Stimulated activated naive CD8-positive, alpha-beta T cell treated with anti-CD3 and anti-CD28 coated beads, Interleukin-15, Interleukin-2, amounts not matched to agents 100 U/mL and 50 U/mL, for 24 hours (primary cell): ENCODE data around the gene CHST14.

Source experiments
- ATAC-seq: fragments of 150-1000 bp; cut with Tn5 transposase; one replicate; pipeline ENCODE4 v1.10.0; 2021
- DNase-seq: peaks from one replicate; pipeline ENCODE4 v3.0.0; 2021

CHST14 gene

DNA sequence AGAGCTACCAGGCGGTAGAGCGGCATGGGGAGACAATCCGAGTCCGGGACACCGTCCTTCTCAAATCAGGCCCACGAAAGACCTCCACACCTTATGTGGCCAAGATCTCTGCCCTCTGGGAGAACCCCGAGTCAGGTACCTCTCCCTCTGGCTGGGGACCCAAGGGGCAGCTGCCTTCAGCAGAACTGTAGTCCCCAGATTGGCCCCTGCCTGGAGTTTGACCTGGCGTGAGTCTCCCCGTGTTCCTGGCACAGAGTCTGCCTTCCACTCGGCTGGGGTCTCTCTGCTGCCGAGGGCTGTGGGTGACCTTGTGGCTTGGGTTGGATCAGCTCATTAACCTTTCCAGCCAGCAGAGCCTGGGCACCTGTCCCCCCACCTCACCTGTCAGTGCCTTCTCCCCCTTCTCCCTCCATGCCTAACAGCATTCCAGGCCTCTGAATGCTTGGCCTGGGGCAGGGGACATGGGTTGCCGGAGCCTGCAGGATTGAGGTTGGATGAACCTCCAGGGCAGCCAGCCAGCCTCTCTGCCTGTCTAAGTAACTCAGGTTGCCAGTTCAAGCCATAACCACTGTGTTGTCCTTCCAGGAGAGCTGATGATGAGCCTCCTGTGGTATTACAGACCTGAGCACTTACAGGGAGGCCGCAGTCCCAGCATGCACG, 6.8 kb upstream of the CHST14 start:
- no peak for ATAC-seq
- no peak for DNase-seq

DNA sequence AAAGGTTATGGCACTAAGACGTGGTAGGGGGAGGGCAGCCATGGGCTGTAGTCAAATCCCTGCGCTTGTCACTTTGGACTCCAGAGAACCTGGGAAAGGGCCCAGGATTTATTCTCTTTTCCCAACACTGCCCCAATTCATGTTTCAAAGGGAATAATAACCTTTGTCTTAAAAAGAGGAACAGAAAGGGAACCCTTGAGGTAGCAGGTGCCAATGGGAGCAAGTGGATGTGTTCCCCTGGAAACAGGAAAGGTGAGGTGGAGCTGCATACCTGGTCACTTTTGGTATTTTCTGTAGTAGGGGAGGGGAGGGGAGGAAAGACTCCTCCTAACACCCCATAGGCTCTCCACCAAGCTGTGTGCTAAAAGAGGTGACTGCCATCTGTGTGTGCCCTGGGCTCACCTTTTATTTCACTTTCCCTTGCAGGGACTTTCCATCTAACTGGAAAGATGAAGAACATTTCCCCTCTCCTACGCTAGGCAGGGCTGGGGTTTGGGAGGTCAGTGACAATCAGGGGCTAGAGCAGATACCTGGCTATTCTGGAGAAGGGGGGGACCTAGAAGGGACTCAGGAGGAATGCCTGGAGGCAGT, 6.1 kb upstream of the CHST14 start:
- peak; percentile 7 for ATAC-seq

DNA sequence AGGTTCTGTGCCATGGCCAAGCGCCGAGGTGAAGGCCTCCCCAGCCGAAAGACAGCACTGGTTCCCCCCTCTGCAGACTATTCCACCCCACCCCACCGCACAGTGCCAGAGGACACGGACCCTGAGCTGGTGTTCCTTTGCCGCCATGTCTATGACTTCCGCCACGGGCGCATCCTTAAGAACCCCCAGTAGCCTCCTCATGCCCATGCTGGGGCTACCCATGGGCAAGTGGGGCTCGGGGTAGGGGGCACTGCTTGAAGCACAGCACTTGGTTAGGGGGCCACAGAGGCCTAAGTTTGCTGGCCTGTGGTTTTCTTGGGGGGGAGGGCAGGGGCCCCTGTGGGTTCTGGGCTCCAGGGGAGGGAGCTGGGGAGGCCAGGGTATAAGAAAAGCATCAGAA, 4.8 kb upstream of the CHST14 start:
- DNase-seq (no peak), ATAC-seq (no peak)

More for the DNA sequence above, 6.1 kb upstream of the CHST14 start:
- no peak for DNase-seq

DNA sequence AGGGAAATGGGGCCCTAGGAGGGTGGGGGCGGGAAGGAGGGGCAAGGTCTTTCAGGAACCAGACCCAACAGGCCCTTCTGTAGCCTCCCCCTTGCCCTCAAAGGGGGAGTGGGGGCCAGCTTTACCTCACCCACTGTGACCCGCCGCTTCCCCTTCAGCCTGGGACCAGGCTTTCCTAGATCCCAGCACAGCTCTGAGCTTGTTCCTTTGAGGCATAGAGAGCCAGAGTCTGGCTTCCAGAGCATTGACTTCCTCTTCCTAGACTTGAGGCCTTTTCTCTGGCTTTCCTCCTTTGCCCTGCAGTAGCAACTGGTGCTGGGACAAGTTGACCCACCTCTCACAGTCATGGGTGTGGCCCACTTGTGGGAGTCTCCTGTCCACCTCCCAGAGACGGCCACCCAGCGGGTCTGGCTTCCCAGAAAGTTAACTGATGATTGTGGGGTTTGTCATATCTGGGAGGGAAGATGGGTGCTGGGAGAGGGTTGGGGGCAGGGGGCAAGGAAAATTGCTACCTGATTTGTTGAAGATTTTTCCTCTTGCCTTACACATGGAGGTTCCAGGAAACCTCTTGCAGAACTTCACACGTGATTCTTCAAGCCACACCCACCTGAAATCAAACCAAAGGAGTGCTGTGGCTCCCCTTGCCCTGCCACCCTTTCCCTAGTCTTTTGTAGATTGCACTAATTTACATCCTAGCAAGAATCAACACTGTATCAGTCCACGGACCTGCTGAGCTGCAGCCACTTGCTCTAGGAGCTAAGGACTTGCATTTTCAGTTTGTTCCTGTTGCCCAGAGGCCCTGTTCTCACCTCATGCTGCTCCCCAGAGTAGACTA, 4.1 kb upstream of the CHST14 start:
- ATAC-seq (no peak), DNase-seq (no peak)

DNA sequence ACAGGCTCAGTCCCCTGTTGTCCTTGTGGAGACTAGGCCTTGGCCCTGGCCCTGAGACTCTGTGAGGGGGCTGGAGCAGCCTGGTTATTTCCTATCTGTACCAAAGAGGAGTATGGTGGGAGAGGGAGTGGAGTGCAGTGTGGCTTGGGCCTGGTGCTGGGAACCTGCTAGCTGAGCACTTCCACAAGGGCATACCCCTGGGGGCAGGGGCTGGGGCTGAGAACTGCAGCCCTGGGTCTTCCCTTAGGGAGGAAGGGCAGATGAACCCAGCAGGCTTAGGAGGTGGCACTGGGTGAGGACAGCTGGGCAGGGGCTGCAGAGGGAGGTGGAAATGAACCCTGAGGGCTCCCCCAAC, 3.5 kb upstream of the CHST14 start:
- DNase-seq (no peak), ATAC-seq (no peak)

DNA sequence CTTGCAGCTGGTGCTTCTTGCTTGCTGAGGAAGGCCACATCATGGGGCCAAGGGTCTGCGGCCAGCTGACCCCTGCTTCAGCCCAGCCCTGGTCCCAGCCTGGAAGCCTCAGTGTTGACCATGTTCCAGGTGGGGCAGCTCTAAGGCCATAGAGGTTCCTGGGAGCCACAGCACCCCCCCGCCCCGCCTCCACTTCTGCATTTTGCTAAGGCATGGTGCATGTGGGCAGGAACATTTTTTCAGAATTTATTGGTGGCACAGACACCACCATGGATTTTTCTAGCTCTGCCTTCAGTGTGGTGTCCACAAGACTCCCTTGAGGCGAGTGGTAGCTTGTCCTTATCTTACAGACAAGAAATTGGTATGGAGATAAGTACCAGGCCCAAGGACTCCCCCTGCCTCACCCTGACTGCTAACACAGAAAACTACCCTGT, 1.9 kb upstream of the CHST14 start:
- DNase-seq, result no peak

DNA sequence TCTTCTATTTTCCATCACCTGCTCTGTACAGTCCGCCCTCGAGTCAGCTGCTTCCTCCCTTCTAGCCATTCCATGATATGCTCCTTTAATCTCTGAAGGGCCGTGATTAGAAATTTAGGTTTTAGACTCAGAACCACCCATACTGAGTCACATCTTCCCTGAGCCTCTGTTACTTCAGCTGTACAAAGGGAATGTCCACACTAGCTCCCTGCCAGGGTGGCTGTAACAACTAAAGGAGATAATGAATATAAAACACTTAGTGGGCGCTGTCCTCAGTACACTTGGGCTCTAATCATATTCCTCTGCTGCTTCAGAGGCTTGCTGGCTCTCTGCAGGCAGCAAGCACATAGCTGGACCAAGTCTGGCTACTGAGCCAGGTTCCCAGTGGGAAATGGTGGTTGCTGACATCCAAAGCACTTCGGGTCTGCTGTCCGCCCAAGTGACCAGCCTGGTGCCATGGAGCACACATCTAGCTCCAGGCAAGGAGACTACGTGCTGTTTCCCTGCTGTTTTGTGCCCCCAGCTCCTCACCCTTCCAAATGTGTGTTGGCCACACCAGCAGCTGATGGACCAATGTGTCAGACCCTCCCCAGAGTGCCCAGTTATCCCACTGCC, 901 bp upstream of the CHST14 start:
- ATAC-seq (peak; percentile 10), DNase-seq (no peak)

More for the DNA sequence above, 1.9 kb upstream of the CHST14 start:
- no peak for ATAC-seq

DNA sequence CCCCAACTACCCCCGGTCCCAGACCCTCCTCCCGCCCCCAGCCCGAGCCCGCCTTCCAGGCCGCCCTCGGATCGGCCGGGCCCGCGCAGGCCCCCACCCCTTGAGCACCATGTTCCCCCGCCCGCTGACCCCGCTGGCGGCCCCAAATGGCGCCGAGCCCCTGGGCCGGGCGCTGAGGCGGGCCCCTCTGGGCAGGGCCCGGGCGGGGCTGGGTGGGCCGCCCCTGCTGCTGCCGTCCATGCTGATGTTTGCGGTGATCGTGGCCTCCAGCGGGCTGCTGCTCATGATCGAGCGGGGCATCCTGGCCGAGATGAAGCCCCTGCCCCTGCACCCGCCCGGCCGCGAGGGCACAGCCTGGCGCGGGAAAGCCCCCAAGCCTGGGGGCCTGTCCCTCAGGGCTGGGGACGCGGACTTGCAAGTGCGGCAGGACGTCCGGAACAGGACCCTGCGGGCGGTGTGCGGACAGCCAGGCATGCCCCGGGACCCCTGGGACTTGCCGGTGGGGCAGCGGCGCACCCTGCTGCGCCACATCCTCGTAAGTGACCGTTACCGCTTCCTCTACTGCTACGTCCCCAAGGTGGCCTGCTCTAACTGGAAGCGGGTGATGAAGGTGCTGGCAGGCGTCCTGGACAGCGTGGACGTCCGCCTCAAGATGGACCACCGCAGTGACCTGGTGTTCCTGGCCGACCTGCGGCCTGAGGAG, 472 bp downstream of the CHST14 start:
- peak; percentile 19 for ATAC-seq
- peak; percentile 28 for DNase-seq

DNA sequence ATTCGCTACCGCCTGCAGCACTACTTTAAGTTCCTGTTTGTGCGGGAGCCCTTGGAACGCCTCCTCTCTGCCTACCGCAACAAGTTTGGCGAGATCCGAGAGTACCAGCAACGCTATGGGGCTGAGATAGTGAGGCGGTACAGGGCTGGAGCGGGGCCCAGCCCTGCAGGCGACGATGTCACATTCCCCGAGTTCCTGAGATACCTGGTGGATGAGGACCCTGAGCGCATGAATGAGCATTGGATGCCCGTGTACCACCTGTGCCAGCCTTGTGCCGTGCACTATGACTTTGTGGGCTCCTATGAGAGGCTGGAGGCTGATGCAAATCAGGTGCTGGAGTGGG, 995 bp downstream of the CHST14 start:
- DNase-seq, result peak; percentile 21
- peak; percentile 7 for ATAC-seq

DNA sequence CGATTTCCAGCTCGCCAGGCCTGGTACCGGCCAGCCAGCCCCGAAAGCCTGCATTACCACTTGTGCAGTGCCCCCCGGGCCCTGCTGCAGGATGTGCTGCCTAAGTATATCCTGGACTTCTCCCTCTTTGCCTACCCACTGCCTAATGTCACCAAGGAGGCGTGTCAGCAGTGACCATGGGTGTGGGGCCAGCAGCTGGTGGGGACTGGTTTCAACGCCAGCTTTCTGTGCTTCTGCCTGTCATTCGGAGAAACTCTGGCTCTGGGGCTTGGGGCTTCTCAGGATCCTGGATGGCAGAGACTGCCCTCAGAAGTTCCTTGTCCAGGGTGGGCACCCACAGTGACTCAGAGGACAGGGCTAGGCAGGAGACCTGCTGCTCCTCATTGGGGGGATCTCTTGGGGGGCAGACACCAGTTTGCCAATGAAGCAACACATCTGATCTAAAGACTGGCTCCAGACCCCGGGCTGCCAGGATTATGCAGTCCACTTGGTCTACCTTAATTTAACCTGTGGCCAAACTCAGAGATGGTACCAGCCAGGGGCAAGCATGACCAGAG, 1.5 kb downstream of the CHST14 start:
- ATAC-seq (no peak), DNase-seq (no peak)

DNA sequence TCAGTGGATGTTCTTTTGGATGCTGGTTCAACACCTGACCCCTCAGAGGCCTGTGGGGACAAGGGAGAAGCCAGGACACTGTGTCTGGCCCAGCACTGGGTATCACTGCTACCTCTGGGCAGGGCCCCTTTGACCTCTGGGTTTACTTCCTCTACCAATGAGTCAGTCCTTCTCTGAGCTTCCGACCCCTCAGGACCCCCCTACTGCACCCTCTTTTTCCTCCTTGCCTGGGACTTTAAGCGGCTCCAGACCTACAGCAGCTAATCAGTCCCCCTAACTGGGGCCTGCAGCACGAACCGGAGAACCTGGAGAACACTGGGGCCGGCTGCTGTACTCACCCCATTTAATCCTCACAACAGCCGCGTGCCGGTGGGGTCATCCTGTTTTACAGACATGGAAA, 3.8 kb downstream of the CHST14 start:
- ATAC-seq (no peak), DNase-seq (no peak)

DNA sequence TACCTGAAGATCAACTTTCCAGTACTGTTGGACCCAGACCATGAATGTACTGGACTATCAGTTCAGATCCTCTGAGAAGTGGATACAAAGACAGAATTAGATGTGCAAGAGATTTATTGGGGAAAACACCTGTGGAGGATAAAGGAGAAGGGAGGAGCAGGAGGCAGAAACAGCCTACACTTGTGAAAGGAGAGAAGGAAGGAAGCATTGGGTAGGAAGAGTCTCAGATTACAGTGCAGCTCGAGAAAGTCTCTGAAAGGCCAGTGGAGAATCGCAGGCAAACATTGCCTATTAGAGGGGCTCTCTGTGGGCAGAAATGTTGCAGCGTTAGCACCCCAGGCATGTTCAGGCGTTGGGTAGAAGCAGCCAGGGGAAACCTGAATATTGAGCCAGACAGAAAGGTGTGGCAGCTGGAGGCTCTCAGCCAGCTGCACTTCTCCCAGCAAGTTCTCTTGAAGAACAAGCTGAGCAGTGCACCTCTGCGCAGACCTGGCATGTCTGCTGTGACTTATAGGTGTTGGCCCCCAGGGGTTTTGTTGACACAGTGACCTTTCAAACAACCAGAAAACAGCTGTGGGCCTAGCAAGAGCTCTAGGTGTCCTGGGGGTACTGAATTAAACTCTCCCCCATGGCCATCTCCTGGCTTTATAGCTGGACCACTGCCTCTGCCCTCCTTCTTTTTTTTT, 7.0 kb downstream of the CHST14 start:
- ATAC-seq (no peak), DNase-seq (no peak)

DNA sequence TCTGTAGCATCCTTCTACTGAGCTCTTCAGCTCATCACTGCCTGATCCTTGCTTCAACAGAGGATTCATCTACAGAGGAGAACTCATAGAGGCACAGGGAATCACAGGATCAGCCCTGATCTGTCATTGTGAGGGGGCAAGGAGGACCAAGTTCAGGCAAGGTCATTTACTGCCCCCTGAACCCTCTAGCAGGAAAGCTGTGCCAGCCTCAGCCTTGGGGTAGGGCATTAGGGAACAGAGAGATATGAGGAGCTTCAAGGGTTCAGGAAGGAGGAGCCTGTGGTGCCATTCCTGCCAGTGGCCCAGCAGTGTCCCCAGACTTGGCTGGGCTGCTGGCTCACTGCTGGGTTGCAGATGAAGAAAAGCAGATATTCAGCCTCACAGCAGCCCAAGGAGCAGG, 8.2 kb downstream of the CHST14 start:
- ATAC-seq (no peak), DNase-seq (no peak)

DNA sequence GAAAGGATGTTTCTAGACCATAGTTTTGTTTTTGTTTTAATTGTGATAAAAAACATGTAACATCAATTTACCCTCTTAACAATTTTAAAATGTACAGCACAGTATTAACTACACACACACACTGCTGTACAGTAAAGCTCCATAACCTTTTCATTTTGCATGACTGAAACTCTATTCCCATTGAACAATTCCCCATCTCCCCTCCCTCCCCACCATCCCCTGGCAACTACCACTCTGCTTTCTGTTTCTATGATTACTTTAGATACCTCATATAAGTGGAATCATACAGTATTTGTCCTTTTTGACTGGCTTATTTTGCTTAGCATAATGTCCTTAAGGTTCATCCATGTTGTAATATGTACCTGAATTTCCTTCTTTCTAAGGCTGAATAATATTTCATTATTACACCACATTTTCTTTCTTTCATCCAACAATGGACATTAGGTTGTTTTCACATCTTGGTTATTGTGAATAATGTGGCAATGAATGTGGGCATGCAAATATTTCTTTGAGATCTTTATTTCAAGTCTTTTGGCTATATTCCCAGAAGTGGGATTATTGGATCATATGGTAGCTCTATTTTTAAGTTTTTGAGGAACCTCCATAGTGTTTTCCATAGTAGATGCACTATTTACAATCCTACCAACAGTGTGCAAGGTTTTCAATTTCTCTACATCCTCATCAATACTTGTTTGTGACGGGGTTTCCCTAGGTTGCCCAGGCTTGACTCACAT, 10.7 kb downstream of the CHST14 start:
- no peak for ATAC-seq
- no peak for DNase-seq

DNA sequence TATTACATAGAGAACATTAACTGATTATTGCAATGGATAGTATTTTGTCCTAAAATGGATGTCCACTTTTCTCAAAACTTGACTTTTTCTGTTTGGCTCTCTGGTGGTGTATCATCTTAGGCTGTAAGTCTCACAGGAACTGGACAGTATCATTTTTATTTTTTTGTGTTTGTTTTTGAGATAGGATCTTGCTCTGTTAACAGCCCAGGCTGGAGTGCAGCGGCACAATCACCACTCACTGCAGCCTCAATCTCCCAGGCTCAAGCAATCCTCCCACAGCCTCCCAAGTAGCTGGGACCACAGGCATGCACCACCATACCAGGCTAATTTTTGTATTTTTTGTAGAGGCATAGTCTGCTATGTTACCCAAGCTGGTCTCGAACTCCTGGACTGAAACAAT, 13.1 kb downstream of the CHST14 start:
- ATAC-seq, result no peak

DNA sequence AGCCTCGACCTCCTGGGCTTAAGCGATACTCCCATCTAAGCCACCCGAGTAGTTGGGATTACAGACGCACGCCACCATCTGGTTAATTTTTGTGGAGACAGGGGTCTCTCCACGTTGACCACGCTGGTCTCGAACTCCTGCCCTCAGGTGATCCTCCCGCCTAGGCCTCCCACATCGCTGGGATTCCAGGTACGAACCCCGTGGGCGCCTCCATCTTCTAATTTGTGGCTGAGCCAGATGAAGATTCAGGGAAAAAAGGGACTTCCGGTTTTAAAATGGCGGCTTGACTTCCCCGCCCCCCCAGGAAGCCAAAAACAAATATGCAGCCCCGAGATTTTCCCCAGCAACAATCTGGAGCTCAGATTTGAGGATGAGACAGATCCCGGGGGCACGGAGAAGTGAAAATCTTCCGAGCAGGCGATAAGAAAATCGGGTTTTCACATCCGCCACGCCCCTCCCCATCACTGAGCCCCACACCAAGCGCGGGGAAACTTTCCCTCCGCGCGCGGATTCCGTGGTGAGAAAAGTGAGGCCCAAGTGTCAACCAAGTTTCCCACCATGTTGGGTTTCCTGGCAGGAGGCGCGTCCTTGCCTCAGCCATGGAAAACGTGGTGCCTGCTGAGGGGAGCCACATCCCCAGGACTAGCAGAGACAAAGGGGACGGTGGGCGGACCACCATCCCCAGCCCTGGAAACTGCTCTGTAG, 15.4 kb downstream of the CHST14 start:
- DNase-seq, result no peak
- ATAC-seq, result no peak

More for the DNA sequence above, 13.1 kb downstream of the CHST14 start:
- DNase-seq, result no peak

DNA sequence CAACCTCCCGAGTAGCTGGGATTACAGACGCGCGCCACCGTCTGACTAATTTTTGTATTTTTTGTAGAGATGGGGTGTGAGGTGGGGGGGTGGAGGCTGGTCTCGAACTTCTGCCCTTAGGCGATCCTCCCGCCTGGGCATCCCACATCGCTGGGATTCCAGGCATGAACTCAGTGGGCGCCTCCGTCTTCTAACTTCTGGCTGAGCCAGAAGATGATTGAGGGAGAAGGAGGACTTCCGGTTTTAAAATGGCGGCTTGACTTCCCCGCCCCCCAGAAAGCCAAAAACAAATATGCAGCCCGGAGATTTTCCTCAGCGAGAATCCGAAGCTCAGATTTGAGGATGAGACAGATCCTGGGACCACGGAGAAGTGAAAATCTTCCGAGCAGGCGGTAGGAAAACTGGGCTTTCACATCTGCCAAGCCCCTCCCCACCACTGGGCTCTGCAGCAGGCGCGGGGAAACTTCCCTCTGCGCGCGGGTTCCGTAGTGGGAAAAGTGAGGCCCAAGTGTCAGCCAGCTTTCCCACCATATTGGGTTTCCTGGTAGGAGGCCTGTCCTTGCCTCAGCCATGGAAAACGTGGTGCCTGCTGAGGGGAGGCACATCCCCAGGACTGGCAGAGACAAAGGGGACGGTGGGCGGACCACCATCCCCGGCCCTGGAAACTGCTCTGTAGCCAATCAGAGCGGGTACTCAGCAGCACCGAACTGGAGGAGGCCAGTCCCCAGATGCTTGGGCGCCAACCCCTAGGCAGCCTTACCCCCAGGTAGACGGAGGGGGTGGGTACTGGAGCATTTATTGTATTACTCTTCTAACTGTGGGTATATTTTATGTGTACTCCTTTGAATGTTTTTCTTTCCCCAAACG, 17.3 kb downstream of the CHST14 start:
- ATAC-seq (no peak), DNase-seq (no peak)

DNA sequence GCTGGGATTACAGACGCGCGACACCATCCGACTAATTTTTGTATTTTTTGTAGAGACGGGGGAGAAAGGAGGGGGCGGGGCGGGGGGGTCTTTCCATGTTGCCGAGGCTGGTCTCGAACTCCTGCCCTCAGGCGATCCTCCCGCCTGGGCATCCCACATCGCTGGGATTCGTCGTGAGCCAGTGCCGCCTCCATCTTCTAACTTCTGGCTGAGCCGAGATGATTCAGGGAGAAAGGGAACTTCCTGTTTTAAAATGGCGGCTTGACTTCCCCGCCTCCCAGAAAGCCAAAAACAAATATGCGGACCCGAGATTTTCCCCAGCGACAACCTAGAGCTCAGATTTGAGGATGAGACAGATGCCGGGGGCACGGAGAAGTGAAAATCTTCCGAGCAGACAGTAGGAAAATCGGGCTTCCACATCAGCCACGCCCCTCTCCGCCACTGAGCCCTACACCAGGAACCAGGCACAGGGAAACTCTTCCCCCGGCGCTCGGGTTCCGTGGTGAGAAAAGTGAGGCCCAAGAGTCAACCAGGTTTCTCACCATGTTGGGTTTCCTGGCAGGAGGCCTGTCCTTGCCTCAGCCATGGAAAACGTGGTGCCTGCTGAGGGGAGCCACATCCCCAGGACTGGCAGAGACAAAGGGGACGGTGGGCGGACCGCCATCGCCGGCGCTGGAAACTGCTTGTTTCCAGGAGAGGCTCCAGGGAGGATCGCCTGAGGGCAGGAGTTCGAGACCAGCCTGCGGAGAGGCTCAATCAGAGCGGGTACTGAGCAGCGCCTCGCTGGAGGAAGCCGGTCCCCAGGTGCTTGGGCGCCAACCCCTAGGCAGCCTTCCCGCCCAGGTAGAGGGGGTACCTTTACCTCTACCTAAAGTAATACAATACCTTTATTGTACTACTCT, 18.7 kb downstream of the CHST14 start:
- ATAC-seq, result no peak
- no peak for DNase-seq
